ENCODE results near the gene TRAM2. TPM values are rescaled to one million over a fixed set of nuclear protein-coding genes. Genes with fewer than 3 reads are reported as not detected.

TRAM2 gene
- total RNA-seq, 1 donor from 2014 or later, result 22.1 TPM

DNA sequence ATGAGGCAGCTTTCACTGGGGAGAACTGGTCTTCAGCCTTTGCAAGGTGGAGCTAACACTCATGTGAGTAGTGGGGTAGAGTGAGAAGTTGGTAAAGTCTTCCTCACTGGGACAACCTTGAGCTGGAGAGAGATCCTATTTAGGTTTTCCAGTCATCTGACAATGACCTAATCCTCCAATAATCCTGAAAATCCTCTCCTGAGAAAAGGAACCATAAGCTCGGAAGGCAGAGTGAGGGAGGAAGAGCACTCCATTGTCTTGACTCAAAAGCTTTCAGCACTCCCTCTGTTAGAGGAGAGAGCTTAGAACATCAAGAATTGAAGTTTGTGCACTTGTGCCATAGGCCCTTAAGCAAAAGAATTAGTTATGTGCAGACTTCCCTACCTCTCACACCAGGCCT is 77.8 kb downstream of the TRAM2 start:
- Mint-ChIP-seq H3K27ac (no peak overlapping the region), H3K36me3 (peaks cover 18% of the 10 kb centered on the region), H3K27me3 (ENCODE audit: low read depth) (no peaks in the 10 kb centered on the region), H3K9me3 (peaks cover 4% of the 10 kb centered on the region), H3K4me1 (peaks cover 5% of the 10 kb centered on the region), H3K4me3 (no peak overlapping the region)
- TF ChIP-seq, protein P1, sequence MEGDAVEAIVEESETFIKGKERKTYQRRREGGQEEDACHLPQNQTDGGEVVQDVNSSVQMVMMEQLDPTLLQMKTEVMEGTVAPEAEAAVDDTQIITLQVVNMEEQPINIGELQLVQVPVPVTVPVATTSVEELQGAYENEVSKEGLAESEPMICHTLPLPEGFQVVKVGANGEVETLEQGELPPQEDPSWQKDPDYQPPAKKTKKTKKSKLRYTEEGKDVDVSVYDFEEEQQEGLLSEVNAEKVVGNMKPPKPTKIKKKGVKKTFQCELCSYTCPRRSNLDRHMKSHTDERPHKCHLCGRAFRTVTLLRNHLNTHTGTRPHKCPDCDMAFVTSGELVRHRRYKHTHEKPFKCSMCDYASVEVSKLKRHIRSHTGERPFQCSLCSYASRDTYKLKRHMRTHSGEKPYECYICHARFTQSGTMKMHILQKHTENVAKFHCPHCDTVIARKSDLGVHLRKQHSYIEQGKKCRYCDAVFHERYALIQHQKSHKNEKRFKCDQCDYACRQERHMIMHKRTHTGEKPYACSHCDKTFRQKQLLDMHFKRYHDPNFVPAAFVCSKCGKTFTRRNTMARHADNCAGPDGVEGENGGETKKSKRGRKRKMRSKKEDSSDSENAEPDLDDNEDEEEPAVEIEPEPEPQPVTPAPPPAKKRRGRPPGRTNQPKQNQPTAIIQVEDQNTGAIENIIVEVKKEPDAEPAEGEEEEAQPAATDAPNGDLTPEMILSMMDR (IDR thresholded peaks at IDR 0.05; ENCODE audit: unreplicated experiment), result no peak
- no peak for DNase-seq (ENCODE audit: low spot score in 2 of 2, unreplicated experiment in 2 of 2)

DNA sequence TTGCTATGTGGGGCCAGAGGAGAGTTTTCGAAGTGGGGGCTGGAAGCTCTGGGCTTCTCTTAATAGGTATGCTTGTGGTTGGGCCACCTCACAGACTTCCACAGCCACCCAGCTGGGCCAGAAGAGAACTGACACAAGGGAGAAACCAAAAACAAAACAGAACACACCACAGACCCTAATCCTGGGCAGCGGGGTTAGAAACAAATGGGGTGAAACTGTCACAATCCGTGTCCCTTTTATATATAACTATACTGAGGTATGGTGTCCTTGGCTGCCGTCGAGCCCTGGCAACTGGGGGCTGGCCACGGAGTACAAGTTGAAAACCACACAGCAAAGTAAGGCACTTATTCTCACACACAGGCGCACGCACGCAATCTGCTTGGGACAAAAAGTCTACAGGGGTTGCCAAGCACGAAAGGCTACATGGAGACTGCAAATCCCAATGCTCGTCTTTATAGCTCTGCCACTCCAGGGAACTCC is 78.3 kb downstream of the TRAM2 start:
- H3K36me3 Mint-ChIP-seq, result peaks cover 18% of the 10 kb centered on the region
- H3K4me1 Mint-ChIP-seq, result peaks cover 3% of the 10 kb centered on the region
- no peak overlapping the region for H3K4me3 Mint-ChIP-seq
- DNase-seq (ENCODE audit: low spot score in 2 of 2, unreplicated experiment in 2 of 2), result no peak
- peaks cover 4% of the 10 kb centered on the region for H3K9me3 Mint-ChIP-seq
- H3K27ac Mint-ChIP-seq, result no peak overlapping the region
- TF ChIP-seq, protein P1 (IDR thresholded peaks at IDR 0.05; ENCODE audit: unreplicated experiment), result no peak
- H3K27me3 Mint-ChIP-seq (ENCODE audit: low read depth), result no peaks in the 10 kb centered on the region

DNA sequence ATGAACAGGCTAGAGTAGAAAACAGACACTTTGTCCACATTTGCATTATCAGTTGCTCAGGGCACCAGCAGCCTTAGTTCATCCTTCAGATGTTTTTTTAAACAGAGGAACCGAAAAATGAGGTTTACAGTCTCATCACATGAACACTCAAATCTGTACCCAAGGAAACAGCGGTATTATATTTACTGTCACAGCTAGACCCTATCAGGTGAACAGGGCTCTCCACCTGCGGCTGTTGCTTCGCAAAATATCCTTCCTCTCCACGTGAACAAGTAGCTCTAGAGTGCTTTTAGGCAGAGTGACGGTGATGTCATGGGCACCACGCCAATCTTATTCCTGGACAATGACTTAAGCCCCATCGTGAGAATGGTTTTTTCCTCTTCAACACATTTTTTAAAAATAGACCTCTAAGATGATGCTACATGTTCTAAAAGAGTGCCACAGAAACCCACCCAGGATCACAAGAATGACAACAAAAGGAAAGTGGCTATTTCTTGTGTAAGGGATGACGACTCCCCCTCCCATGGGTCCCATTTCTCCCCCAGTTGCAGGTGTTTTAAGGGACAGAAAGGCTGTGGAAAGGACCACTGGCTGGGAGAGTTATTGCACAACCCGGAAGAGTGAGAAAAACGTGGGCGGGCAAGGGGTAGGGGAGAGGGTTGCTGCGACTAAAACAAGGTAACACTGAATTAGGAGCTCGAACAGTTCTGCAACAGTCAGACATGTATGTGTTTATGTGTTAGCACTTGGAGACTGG is 79.0 kb downstream of the TRAM2 start:
- TF ChIP-seq, protein P1 (IDR thresholded peaks at IDR 0.05; ENCODE audit: unreplicated experiment), result no peak

DNA sequence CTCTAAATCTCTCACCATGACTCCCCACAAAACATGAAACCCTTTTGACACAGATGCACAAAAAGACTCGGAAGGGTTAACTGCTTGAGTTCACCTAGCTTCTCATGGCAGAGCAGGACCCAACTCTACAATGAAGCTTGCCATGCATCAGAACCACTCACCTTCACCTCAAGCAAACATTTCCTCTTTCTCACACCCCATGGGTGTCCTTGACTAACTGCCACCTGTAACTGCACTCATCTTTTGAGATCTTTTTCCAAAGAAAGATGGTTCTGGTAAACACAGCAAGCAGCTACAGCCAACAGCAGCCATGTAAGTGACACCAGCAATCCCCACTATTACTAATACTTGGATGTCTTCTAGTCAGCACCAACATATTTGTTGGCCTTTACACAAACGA is 80.2 kb downstream of the TRAM2 start:
- Mint-ChIP-seq H3K9me3 (peaks cover 4% of the 10 kb centered on the region), H3K4me3 (no peak overlapping the region), H3K27ac (no peak overlapping the region), H3K4me1 (no peaks in the 10 kb centered on the region), H3K27me3 (ENCODE audit: low read depth) (no peaks in the 10 kb centered on the region), H3K36me3 (peaks cover 12% of the 10 kb centered on the region)
- no peak for DNase-seq (ENCODE audit: low spot score in 2 of 2, unreplicated experiment in 2 of 2)
- TF ChIP-seq, protein P1 (IDR thresholded peaks at IDR 0.05; ENCODE audit: unreplicated experiment), result no peak

More for the DNA sequence above, 79.0 kb downstream of the TRAM2 start:
- Mint-ChIP-seq H3K4me3 (no peak overlapping the region), H3K27me3 (ENCODE audit: low read depth) (no peaks in the 10 kb centered on the region), H3K36me3 (peaks cover 18% of the 10 kb centered on the region), H3K4me1 (peaks cover 3% of the 10 kb centered on the region), H3K9me3 (peaks cover 4% of the 10 kb centered on the region), H3K27ac (no peak overlapping the region)
- DNase-seq (ENCODE audit: low spot score in 2 of 2, unreplicated experiment in 2 of 2), result no peak

DNA sequence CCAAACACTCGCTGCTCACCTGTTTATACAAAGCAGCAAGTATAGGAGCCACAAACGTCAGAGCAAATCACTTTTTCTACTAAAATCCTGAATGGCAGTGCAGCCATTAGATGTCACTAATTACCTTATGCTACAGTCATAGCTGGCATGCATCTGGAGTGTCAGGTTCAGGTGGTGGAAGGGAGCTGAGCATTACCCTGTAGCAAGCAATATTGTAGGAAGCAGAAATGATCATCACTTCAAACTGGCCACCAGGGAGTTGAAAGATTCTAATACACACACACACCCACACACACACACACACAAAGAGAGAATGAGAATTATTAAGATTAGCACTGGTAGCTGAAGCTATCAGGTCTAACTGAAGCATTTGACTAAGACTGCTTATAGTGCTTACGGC is 80.9 kb downstream of the TRAM2 start:
- H3K4me1 Mint-ChIP-seq, result no peaks in the 10 kb centered on the region
- H3K27me3 Mint-ChIP-seq (ENCODE audit: low read depth), result no peaks in the 10 kb centered on the region
- TF ChIP-seq, protein P1 (IDR thresholded peaks at IDR 0.05; ENCODE audit: unreplicated experiment), result no peak
- H3K36me3 Mint-ChIP-seq, result peaks cover 15% of the 10 kb centered on the region
- H3K27ac Mint-ChIP-seq, result no peak overlapping the region
- no peak for DNase-seq (ENCODE audit: low spot score in 2 of 2, unreplicated experiment in 2 of 2)
- peaks cover 4% of the 10 kb centered on the region for H3K9me3 Mint-ChIP-seq
- no peak overlapping the region for H3K4me3 Mint-ChIP-seq

All from mesothelial cell of epicardium (in vitro differentiated cells).